T-helper 2 cell treated with Interferon-gamma antibody and Interleukin-4, amounts not matched to agents 5 μg/mL and 100 μg/mL, for 36 hours (primary cell): ENCODE data around the gene ASIC3.
A peak's percentile ranks its signal among the peaks of the same experiment; 100 is the strongest.
"Not testable (repeated sequence)": the region's sequence is repeated elsewhere in the genome, so short reads cannot be mapped to it uniquely, and the experiment has no call there.

Experiments
- DNase-seq: peaks from one replicate; pipeline ENCODE4 v3.0.0; 2021; ENCODE audit warnings: low spot score
- H3K27ac Mint-ChIP-seq: one replicate; pipeline ENCODE4 v1.8.0; 2021; ENCODE audit warnings: mild to moderate bottlenecking, mixed read lengths
- H3K27me3 Mint-ChIP-seq: one replicate; pipeline ENCODE4 v1.8.0; 2021; ENCODE audit warnings: low read depth, mixed read lengths
- H3K36me3 Mint-ChIP-seq: one replicate; pipeline ENCODE4 v1.8.0; 2021; ENCODE audit warnings: low read depth, mixed read lengths
- H3K4me1 Mint-ChIP-seq: one replicate; pipeline ENCODE4 v1.8.0; 2021; ENCODE audit warnings: low read depth, mixed read lengths
- H3K4me3 Mint-ChIP-seq: one replicate; pipeline ENCODE4 v1.8.0; 2022; ENCODE audit warnings: mild to moderate bottlenecking, moderate library complexity, mixed read lengths
- H3K9me3 Mint-ChIP-seq: one replicate; pipeline ENCODE4 v1.8.0; 2021; ENCODE audit warnings: mixed read lengths

Gene ASIC3

GRCh38 chr7:151018421-151019129 is 29.8 kb upstream of the ASIC3 start:
- Mint-ChIP-seq H3K4me1 (peaks cover 39% of the 10 kb centered on the region), H3K4me3 (peak overlapping the region; percentile 79), H3K27ac (peak overlapping the region; percentile 78)

GRCh38 chr7:151019130-151019447 is 29.2 kb upstream of the ASIC3 start:
- Mint-ChIP-seq H3K36me3 (peaks cover 10% of the 10 kb centered on the region), H3K4me3 (peak overlapping the region; percentile 28), H3K9me3 (no peaks in the 10 kb centered on the region), H3K27me3 (peaks cover 35% of the 10 kb centered on the region), H3K27ac (peak overlapping the region; percentile 68), H3K4me1 (peaks cover 38% of the 10 kb centered on the region)
- DNase-seq, result no peak

More at GRCh38 chr7:151018421-151019129, 29.8 kb upstream of the ASIC3 start:
- DNase-seq, result peak; percentile 25
- no peaks in the 10 kb centered on the region for H3K9me3 Mint-ChIP-seq
- peaks cover 35% of the 10 kb centered on the region for H3K27me3 Mint-ChIP-seq
- H3K36me3 Mint-ChIP-seq, result peaks cover 12% of the 10 kb centered on the region

- H3K36me3 Mint-ChIP-seq, result peaks cover 4% of the 10 kb centered on the region
- H3K4me1 Mint-ChIP-seq, result peaks cover 28% of the 10 kb centered on the region
- H3K27me3 Mint-ChIP-seq, result peaks cover 38% of the 10 kb centered on the region
- H3K9me3 Mint-ChIP-seq, result no peaks in the 10 kb centered on the region
- DNase-seq, result no peak
- H3K4me3 Mint-ChIP-seq, result no peak overlapping the region
- no peak overlapping the region for H3K27ac Mint-ChIP-seq
Measured at GRCh38 chr7:151020231-151020630, 28.1 kb upstream of the ASIC3 start.

- no peak for DNase-seq
Measured at GRCh38 chr7:151023232-151023631, 25.1 kb upstream of the ASIC3 start.

GRCh38 chr7:151024435-151025056 is 23.8 kb upstream of the ASIC3 start, which contains the start of gene ATG9B:
Gene ATG9B, minus strand, starts transcription at chr7:151024494. Its CDS starts 71 bp downstream, at chr7:151024423.
- Mint-ChIP-seq H3K4me1 (peaks cover 16% of the 10 kb centered on the region), H3K9me3 (no peaks in the 10 kb centered on the region), H3K36me3 (peaks cover 2% of the 10 kb centered on the region), H3K27me3 (peaks cover 20% of the 10 kb centered on the region), H3K4me3 (no peak within 1 kb of the TSS), H3K27ac (no peak within 1 kb of the TSS)
- no peak for DNase-seq

More at GRCh38 chr7:151023232-151023631, 25.1 kb upstream of the ASIC3 start:
- H3K36me3 Mint-ChIP-seq, result peaks cover 1% of the 10 kb centered on the region
- peaks cover 16% of the 10 kb centered on the region for H3K4me1 Mint-ChIP-seq
- H3K9me3 Mint-ChIP-seq, result no peaks in the 10 kb centered on the region
- no peak overlapping the region for H3K4me3 Mint-ChIP-seq
- no peak overlapping the region for H3K27ac Mint-ChIP-seq
- peaks cover 29% of the 10 kb centered on the region for H3K27me3 Mint-ChIP-seq

GRCh38 chr7:151025924-151026671 is 22.2 kb upstream of the ASIC3 start:
- Mint-ChIP-seq H3K9me3 (no peaks in the 10 kb centered on the region), H3K4me1 (peaks cover 17% of the 10 kb centered on the region), H3K27ac (peak overlapping the region; percentile 50), H3K4me3 (no peak overlapping the region), H3K36me3 (peaks cover 2% of the 10 kb centered on the region), H3K27me3 (peaks cover 7% of the 10 kb centered on the region)
- no peak for DNase-seq

GRCh38 chr7:151026771-151027727 is 21.3 kb upstream of the ASIC3 start:
- peaks cover 17% of the 10 kb centered on the region for H3K4me1 Mint-ChIP-seq
- not testable (repeated sequence) for H3K9me3 Mint-ChIP-seq, H3K27me3 Mint-ChIP-seq, H3K36me3 Mint-ChIP-seq, DNase-seq
- peak overlapping the region; percentile 96 for H3K4me3 Mint-ChIP-seq
- peak overlapping the region; percentile 96 for H3K27ac Mint-ChIP-seq

GRCh38 chr7:151027728-151028130 is 20.6 kb upstream of the ASIC3 start:
- H3K27me3 Mint-ChIP-seq, H3K9me3 Mint-ChIP-seq, DNase-seq, H3K36me3 Mint-ChIP-seq: not testable (repeated sequence)
- peaks cover 17% of the 10 kb centered on the region for H3K4me1 Mint-ChIP-seq
- H3K4me3 Mint-ChIP-seq, result peak overlapping the region; percentile 96
- peak overlapping the region; percentile 96 for H3K27ac Mint-ChIP-seq

- no peaks in the 10 kb centered on the region for H3K9me3 Mint-ChIP-seq
- H3K27me3 Mint-ChIP-seq, result peaks cover 3% of the 10 kb centered on the region
- H3K27ac Mint-ChIP-seq, result peak within 1 kb of the TSS; percentile 96
- peaks cover 2% of the 10 kb centered on the region for H3K36me3 Mint-ChIP-seq
- DNase-seq, result peak; percentile 97
- H3K4me3 Mint-ChIP-seq, result peak within 1 kb of the TSS; percentile 96
- H3K4me1 Mint-ChIP-seq, result peaks cover 17% of the 10 kb centered on the region
Measured at GRCh38 chr7:151028131-151028947, 20.0 kb upstream of the ASIC3 start, which contains the start of gene ABCB8. Gene ABCB8, plus strand, starts transcription at chr7:151028450. Its CDS starts 66 bp downstream, at chr7:151028516.

GRCh38 chr7:151028948-151029501 is 19.3 kb upstream of the ASIC3 start:
- Mint-ChIP-seq H3K36me3 (peaks cover 2% of the 10 kb centered on the region), H3K27ac (peak overlapping the region; percentile 96), H3K9me3 (no peaks in the 10 kb centered on the region), H3K27me3 (peaks cover 3% of the 10 kb centered on the region), H3K4me3 (peak overlapping the region; percentile 96), H3K4me1 (peaks cover 17% of the 10 kb centered on the region)
- DNase-seq, result no peak

- Mint-ChIP-seq H3K36me3 (peaks cover 2% of the 10 kb centered on the region), H3K27ac (no peak overlapping the region), H3K27me3 (no peaks in the 10 kb centered on the region), H3K4me1 (peaks cover 17% of the 10 kb centered on the region), H3K4me3 (no peak overlapping the region), H3K9me3 (no peaks in the 10 kb centered on the region)
- no peak for DNase-seq
Measured at GRCh38 chr7:151031011-151031410, 17.3 kb upstream of the ASIC3 start.
